NCI-H510A treated with DMSO at 0.1 percent for 48 hours (cell line): Measurements from ENCODE around the gene MAL.
A peak's percentile ranks its signal among the peaks of the same experiment; 100 is the strongest.
"Not testable (repeated sequence)": the region's sequence is repeated elsewhere in the genome, so short reads cannot be mapped to it uniquely, and the experiment has no call there.

Experiments used
- DNase-seq: peaks from one replicate; lab custom pipeline; 2025; lab: John Stamatoyannopoulos, UW

The MAL gene

DNA sequence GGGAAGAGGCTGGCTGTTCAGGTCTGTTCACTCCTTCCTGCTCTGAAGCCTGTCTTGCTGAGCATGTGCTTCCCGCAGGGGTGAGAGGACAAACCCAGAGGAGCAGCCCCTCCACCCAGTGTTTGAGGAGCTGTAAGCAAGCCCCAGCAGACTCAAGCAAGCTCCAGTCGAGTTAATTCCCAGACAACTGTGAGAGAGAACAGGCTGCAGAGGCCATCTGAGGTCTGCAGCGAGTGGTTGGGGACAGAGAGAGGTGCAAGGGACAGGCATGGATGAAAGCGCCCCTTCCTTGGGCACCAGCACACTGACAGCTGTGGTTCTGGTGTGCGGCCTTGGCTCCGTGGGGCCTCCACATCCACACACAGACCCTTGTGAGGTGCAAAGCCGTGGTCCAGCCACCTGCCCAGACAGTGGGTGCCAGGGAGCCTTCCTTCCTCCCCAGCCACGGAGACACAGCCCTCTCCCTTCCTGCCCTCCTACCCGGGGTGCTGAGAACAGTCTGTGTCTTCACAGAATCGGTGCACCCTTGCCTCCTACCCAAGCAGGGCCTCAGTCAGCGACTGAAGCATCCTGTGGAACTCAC is 36.2 kb downstream of the MAL start:
- no peak for DNase-seq

DNA sequence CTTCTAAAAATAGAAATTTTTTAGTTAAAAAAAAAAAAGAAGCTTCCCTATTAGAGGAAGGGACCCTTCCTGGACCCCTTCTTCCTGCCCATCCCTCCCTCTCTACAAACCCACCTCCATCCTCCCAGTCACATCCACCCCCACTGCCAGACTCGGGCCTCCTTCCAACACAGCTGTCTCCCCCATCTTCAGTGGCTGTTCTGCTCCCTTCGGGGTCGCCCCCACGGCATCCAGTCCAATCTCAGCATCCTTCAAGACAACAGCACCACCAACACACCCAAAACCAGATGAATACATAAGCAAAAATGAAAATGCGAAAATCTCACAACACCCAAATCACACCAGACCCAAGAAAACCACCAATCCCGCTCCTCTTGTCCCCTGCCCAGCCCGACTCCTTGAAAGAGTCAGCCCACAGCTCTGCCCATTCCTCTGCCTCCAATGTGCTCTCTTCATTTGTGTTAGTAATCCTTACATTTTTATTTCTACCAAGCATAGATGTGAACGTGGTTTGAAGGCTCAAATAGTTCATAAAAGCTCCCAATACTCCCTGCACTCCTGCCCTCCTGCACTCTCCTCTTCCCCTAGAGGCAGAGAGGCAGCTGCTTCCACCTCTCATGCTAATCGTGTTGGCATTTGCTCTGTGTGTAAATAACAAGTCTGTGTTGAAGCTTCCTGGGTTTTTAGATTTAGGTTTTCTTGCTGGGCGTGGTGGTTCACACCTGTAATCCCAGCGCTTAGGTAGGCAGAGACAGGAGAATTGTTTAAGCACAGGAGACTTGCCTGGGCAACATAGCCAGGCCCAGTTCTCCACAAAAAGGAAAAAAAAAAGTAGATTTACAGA is 37.0 kb downstream of the MAL start:
- peak; percentile 23 for DNase-seq

DNA sequence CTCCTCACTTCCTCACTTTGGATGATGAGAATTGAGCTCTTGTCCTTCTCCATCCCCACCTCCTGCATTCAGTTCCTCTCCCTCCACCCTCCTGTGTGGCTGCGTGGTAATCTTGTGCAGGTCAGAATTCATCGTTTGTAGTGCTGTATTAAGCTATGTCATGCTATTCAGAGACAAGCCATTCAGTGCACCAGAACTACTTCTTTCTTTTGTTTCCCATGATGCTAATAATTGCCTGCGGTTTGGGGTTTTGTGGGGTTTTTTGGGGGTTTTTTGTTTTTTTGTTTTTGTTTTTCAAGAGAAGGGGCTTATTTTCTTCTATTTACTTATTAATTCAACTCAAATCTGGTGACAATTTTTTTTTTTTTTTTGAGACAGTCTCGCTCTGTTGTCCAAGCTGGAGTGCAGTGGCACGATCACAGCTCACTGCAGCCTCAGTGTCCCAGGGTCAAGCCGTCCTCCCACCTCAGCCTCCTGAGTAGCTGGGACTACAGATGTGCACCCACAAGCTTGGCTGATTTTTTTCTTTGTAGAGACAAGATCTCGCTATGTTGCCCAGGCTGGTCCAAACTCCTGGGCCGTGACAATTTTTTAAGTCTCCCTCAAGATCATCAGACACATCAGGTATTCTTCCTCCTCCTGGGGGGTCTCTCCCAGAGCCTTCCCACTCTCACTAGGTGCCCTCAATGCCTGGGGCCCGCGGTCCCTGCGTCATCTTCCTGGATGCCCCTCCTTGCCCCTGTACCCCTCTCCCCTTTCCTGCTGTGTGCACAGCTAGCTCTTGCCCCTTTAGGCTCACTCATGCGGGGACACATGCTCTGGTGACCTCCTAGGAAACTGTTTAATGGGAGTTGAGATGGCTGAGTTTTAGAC is 37.8 kb downstream of the MAL start:
- no peak for DNase-seq

DNA sequence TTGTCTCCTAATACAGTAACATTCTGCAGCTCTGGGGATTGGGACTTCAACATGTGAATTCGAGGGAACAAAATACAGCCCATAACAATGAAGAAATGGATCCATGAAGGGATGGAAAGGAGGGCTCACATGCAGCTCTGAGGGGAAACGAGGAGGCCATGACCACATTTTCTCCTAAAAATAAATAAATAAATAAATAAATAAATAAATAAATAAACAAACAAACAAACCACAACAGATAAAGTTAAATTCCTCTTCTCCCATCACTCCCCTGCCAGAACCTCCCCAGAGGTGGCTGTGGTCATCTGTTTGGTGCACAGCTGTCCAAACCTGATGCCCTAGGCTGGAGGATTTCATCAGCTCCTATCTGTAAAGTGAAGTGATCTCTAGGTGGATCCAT is 42.7 kb downstream of the MAL start:
- DNase-seq = no peak

DNA sequence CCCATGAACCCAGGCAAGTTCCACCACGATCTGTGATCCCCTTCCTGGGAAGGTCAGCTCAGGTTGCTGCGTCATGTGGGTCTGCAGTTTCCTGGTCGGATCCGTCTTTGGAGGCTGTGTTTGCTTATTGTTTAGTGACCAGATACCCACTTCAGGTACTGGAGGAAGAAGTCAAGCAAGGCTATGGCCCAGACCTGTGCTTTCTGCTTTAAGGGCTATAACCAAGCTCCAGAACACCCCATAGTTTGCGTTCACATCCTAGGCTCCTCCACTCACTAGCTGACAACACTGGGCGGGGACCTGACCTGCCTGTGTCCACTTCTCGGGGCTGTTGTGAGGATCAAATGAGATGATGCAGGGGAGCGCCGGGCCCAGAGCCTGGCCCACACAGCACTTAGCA is 44.0 kb downstream of the MAL start:
- DNase-seq = no peak

DNA sequence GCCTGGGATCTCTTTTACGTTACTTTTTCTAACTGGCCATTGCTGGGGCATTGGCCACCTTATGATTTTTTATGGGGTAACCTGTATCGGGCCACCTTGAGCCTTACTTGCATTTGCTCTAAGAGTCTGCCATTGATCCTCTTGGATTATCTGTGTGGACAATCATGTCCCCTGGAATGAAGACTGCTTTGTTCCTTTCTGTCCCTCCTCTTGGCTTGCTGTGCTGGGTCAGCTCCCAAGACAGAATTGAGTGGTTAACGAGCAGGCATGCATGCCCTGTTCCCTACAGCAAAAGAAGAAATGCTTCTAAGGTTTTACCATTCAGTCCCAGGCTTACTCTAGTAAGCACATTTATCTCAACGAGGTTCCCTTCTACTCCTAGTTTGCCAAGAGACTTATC is 46.3 kb downstream of the MAL start:
- no peak for DNase-seq

DNA sequence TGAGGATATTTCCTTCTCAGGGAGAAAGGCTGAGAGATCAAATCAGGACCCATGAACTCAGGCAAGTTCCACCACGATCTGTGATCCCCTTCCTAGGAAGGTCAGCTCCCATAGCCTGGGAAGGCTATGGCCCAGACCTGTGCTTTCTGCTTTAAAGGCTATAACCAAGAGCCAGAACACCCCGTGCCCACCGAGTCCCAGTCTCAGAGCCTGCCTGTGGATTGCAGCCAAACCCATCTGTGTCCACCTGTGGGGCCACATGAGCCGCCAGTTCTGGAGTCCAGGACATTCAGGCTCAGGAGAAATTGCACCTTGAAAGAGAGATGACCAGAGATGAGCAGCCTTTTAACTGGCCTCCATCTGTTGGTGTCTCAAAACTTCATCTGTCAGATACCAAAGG is 46.9 kb downstream of the MAL start:
- DNase-seq = no peak

DNA sequence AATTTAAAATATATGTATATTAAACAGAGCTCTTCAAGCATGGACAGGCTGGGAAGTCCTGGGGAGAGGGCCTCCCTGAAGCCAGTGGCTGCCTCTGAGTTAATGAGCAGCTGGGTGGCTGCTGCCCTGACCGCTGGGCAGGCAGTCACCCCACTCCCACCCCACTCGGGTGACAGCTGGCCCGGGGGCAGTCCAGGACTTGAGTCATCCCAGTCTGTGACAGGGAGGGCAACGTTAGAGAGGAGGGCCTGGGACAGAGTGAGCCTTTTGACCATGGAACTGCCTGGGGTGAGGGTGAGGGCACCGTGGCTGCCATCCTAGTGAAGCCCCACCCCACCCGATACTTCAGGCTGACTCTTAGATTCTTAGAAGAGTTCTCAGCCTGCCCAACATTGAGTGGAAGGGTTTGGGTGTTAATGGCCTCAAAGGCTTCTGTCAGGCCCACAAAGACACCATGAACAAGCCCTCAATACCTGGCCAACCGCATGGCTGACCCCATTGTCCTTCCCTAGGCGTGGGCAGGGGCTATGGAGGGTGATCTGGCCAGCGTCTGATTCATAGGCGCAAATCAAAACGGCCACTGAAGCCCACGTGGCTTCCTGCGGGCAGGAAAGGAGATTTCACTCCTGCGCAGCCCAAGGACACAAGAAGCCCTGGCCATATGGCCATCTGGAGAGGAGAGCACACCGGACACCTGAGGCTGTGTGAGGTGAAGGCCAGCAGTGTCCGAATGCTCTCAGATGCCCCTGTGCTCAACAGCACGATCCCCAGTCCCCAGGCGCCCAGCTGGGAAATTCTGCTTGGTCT is 48.6 kb downstream of the MAL start:
- DNase-seq = no peak

DNA sequence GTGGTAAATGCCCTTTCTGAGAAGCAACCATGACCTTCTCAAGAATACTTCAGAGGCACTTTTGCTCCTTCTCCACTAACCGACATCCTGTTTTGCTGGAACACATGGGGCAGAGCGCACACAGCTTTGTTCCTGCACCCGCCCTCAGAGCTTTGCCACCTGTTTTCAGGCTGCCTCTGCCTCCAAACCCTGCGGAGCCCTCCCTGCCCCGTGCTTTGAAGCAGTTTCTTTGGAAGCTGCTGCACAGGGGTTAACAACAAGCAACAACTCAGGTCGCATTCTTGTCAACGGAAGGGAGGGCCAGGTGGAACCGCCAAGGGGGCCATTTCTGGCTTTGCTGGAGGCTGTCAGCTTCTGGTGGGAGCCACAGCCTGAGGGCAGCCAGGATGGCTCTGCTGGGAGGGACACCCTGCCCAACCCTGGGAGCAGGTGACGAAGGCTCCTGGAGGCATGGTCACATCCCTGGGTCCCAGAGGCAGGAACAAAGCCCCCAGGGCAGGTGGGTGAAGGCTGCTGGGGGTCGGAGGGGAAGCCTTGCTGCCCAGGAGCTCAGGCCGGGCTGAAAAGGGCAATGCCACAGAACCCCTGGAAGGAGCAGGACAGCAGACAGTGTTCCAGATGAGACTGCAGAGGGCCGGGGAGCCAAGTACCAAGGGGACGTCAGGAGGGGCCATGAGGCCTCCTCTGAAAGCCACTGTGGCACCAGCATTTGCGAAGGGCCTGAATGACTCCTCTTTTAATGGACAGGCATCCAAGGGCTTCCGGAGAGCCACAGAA is 49.3 kb downstream of the MAL start:
- peak; percentile 10 for DNase-seq

DNA sequence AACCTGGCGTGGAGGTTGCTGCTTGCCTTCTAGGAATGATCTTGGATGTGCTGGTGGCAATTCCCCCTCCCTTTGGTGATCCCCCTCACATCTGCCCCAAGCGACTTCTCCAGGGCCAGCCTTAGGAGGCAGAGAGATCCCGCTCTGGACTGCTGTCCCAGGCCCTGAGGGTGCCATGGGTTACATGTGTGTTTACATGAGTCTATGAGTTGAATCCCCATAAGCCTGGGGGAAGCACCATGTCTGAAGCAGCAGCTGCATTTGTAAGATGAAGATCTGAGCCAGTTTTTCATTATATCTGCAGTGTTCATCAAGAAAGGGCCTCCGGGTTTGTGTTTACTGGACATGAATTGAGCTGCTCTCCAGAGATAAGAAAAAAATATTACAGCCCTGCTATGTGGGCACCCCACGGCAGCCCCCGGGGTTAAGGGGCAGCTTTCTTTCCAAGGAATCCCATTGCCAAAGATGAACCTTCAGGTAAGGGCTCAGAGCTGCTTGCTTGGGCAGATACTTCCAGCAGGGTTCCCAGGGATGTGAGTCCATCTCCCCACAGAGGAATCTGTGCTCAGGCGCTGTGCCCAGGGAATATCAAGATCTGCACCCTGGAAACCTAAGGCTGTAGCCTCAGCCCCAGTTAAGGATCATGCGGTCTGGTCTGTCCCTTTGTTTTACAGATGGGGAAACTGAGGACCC is 50.1 kb downstream of the MAL start:
- no peak for DNase-seq

DNA sequence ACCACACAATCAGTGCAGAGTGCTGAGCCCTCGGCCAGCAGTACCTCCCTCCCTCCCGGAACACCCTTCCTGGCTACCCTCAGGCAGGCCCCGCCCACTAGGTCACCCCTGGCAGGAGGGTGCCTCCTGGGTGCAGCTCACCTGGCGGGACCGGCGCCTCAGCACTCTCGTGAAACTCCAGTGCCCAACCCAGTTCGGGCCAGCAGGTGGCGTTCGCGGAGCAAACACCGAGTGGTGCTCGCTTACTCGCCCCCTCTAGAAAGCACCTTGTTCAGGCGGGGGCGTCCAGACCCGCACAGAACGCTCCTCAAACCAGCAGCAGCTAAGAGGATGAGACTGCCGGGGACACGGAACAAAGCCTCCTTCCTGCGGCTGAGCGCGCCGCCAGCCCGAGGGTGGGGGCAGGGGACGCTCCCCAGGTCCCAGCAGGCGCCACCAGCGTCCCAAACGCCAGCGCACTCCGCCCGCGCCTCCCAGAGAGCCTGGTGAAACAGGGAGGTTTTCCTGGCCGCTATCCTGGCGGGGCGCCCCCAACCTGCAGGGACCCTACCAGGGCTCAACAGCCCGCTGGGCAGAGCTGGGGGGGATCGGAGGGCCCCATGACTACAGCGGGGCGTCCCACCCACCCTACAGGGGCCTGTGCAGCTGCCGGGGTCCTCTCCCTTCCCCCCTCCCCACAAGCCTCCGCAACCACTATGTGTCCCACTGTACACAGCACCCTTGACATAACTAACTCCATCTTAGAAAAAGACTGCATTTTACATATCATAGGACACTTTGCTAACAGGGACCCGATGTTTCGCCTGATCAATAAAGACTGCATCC is 51.4 kb downstream of the MAL start:
- DNase-seq = peak; percentile 67

DNA sequence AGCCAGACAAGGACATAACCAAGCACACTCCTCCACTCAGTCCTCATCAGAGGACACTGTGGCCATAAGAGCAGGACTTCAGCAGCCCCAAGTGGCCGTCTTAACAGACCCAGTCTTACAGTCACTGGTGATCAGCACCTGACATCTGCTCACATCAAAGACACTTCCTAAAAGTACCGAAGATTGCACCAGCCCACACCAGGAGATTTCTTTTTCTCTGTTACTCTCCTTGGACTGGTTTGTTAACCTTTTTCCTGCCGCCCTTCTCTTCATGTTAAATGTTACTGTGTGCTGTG is 52.0 kb downstream of the MAL start:
- DNase-seq = no peak

DNA sequence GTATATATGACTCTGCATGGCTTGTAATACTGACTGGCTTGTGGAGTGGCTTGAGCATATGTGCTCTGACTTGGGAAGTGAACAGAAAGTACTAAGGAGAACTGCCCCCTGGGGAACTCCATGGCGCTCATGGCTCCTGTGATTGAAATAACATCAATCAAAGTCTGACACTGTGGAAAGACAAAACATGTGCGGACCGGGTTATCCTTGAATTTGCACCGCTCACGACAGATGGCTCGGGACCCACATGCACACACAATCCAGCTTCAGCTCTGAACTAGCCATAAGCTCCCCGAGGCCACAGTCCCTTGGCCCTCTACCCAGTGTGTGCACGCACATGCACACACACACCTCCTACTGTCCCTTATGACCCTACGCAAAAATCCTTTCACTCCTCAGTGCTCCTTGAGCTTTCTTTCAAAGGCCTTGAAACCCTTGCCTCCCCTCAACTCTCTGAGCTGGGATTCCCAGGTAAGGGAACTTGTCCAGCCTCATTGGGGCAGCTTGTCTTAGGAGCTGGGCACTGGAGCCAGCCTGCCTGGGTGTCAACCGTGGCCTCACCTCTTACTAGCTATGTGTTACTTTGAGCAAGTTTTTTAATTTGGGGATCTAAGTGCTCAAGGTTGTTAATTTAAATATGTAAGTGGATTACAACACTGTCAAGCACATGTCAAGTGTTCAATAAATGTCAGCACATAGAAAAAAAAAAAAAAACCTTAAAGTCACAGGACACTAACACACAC is 52.5 kb downstream of the MAL start:
- DNase-seq = no peak

DNA sequence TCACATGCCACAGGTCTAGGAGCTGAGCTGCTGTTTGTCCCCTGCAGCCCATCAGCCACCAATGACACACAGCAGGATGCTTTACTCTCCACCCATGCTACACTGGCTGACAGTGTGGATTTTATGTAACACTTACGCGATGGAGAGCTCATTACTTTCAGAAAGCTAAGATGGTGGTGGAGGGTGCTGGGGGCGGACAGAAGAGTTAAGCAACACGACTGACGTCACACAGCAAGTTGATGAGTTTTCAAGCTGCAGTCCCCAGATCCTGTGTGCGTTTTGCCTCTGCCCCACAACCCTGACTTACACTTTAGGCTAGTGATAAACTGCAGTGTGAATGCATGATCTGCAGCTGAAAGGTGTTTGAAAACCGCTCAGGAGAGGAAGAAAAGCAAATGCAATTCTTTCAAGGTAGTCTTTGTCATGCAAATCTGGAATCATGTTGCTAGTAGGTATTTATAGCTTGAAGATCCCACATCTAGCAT is 53.7 kb downstream of the MAL start:
- DNase-seq = no peak

DNA sequence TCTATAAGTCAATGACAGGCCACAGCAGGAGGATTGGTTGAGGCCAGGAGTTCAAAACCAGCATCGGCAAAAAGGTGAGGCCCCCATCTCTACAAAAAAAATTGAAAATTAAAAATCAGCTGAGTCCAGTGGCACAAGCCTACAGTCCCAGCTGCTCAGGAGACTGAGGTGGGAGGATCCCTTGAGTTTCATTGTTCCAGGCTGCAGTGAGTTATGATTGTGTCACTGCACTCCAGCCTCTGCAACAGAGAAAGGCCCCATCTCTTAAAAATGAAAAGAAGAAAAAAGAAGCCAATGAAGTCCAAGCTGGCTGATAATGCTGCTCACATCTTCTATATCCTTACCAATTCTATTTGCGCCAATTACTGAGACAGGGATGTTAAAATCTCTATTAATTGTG is 57.0 kb downstream of the MAL start:
- no peak for DNase-seq

DNA sequence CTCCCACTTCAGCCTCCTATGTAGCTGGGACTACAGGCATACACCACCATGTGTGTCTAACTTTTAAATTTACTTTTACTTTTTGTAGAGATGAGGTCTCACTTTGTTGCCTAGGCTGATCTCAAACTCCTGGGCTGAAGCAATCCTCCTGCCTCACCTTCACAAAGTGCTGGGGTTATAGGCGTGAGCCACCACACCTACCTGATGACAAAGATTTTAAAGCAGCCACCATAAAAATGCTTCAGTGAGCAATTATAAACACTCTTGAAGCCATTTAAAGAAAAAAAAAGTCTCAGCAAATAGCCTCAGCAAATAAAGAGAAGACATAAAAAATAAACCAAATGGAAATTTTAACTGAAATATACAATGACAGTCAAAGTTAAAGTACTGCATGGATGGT is 60.5 kb downstream of the MAL start:
- no peak for DNase-seq

DNA sequence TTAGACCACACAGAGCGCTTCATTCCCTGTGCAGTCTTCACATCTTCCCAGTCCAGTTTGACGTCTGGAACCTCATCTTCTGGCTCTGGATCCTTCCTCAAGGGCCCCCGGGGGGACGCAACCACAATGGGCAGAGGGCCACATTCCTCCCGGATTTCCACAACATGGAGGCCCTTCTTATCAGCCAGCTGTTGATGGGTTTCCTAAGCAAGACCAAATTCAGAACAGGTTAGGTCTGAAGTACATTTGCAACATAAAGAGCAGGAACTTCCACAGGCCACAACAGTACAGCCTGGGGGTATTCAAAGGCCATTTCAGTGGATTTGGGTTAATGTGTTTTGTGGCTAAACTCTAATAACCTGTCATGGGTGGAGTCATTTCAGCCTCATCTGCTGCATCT is 61.9 kb downstream of the MAL start:
- no peak for DNase-seq

DNA sequence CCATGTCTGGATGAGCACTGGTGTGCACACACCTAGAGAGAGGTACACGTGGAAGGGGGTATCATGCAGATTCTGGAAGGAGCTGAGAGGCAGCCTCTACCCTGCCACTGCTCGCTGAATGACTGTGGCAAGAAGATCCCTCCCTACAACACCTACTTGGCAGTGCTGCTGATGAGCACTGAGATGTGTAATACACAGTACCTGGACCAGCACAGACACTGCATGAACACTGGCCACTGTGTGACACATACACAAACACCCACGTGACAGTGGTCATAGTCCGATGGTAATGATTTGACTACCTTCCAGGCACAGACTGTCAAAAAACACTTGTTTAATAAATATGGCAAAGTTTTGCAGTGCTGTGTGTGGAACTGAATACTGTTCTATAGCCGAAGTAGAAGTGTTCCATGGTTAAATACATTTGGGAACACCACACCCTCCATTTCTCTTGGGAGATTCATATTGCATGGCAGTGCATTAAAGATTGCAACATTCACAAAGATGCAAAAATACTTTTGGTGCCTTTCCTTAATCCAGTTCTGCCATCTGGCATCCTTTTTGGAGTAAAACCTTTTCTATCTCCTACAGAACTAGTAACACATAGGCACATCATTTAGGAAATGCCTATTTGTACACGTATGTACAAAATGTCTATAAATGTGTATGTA is 66.5 kb downstream of the MAL start:
- DNase-seq = no peak

DNA sequence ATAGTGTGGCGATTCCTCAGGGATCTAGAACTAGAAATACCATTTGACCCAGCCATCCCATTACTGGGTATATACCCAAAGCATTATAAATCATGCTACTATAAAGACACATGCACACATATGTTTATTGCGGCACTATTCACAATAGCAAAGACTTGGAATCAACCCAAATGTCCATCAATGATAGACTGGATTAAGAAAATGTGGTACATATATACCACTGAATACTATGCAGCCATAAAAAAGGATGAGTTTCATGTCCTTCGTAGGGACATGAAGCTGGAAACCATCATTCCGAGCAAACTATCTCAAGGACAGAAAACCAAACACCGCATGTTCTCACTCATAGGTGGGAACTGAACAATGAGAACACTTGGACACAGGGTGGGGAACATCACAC is 72.8 kb downstream of the MAL start:
- DNase-seq = not testable (repeated sequence)
